DOHH2 (cell line): ENCODE results near the gene ABAT.

Experiments used
- H3F3A ChIP-seq: fragments of 200-600 bp; sonication (generic), shearing (Covaris generic); 2 replicates; pipeline ENCODE4 v1.6.0; 2016; ENCODE audit warnings: antibody characterized with exemption, mild to moderate bottlenecking; ENCODE audit not compliant: control insufficient read depth, insufficient read depth
- H3K27ac ChIP-seq: fragments of 200-600 bp; sonication (generic); 2 replicates; pipeline ENCODE4 v1.5.1; 2014; ENCODE audit warnings: low read depth, mild to moderate bottlenecking, low read length, moderate library complexity
- H3K27me3 ChIP-seq: fragments of 200-600 bp; sonication (generic); 2 replicates; pipeline ENCODE4 v1.6.1; 2014; ENCODE audit warnings: mild to moderate bottlenecking, low read length, mixed read lengths; ENCODE audit not compliant: control insufficient read depth
- H3K36me3 ChIP-seq: fragments of 200-600 bp; sonication (generic); 2 replicates; pipeline ENCODE4 v1.6.1; 2014; ENCODE audit warnings: mild to moderate bottlenecking, low read length, moderate library complexity, mixed read lengths; ENCODE audit not compliant: control insufficient read depth
- H3K4me1 ChIP-seq: fragments of 200-600 bp; sonication (generic); 2 replicates; pipeline ENCODE4 v1.6.1; 2014; ENCODE audit warnings: mild to moderate bottlenecking, low read length, mixed read lengths; ENCODE audit not compliant: control insufficient read depth
- H3K4me2 ChIP-seq: fragments of 200-600 bp; sonication (generic); 2 replicates; pipeline ENCODE4 v1.6.0; 2014; ENCODE audit warnings: mild to moderate bottlenecking, low read length, moderate library complexity
- H3K4me3 ChIP-seq: fragments of 200-600 bp; sonication (generic); 2 replicates; pipeline ENCODE4 v1.5.1; 2014; ENCODE audit warnings: mild to moderate bottlenecking, low read length, mixed read lengths
- H3K79me2 ChIP-seq: fragments of 200-600 bp; sonication (generic); 2 replicates; pipeline ENCODE4 v1.6.1; 2014; ENCODE audit warnings: mild to moderate bottlenecking, low read length, mixed read lengths; ENCODE audit not compliant: control insufficient read depth
- H3K9me2 ChIP-seq: fragments of 200-600 bp; sonication (generic); replicated peaks from 2 replicates; pipeline ENCODE4 v1.6.1; 2014; ENCODE audit warnings: mild to moderate bottlenecking, low read length, mixed read lengths; ENCODE audit not compliant: control insufficient read depth
- H3K9me3 ChIP-seq: fragments of 200-600 bp; sonication (generic); 2 replicates; pipeline ENCODE4 v1.6.1; 2014; ENCODE audit warnings: antibody characterized with exemption, low read length, mixed read lengths; ENCODE audit not compliant: control insufficient read depth, insufficient read depth
- H4K20me1 ChIP-seq: fragments of 200-600 bp; sonication (generic); 2 replicates; pipeline ENCODE4 v1.6.0; 2014; ENCODE audit warnings: low read depth, mild to moderate bottlenecking, antibody characterized with exemption, low read length, moderate library complexity; ENCODE audit not compliant: control insufficient read depth, insufficient read depth
- EZH2phosphoT487 ChIP-seq: fragments of 200-600 bp; sonication (generic); IDR thresholded peaks from 2 replicates; pipeline ENCODE4 v1.6.1; 2017; ENCODE audit warnings: borderline replicate concordance, mild to moderate bottlenecking, antibody characterized with exemption, low read length, moderate library complexity, mixed read lengths
- TF ChIP-seq, protein P1 (sequence below): fragments of 200-600 bp; sonication (generic); IDR thresholded peaks from one replicate; pipeline ENCODE4 v1.5.1; 2014; ENCODE audit warnings: antibody characterized with exemption, mild to moderate bottlenecking, low read depth, low read length; ENCODE audit not compliant: poor library complexity, severe bottlenecking

The ABAT gene

DNA sequence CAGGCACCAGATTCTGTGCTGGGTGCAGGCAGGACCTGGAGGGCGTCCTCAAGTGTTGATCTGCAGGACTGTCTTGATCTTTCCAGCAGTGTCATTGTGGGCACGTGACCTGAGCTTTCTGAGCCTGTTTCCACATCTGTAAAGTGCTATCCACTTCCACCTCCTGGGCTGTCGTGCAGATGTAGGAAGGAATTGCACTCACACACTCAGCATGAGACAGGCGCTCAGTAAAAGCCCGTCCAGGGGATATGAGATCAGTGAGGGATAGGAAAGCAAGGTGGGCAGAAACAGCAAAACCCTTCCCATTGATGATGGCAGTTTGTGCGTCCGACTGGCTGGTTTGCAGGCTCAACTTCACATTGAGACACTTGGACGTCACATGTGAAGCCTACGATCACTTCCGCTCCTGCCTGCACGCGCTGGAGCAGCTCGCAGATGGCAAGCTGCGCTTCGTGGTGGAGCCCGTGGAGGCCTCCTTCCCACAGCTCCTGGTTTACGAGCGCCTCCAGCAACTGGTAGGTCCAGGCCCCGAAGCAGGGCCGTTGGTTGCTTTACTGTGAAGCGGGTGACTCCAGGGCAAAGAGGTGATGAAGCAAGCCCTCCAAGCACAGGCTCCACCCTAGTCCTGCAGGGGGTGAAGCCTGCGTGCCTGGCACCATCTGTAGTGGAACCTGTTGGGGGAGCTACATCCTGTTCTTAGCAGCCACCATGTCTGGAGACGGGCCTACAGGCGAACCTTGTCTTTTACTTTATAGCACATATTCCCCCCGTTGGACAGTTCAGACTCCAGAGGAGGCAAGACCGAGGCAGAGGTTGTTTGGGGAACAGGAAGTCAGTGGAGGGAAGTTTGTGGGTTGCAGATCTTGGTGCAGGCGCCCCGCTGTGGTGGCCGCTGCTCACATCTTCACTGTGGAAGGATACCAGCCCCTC is 29.9 kb upstream of the ABAT start:
- Histone ChIP-seq H3K4me1 (no peaks in the 10 kb centered on the region), H3K27ac (no peak overlapping the region), H3K27me3 (no peaks in the 10 kb centered on the region), H3K9me3 (no peaks in the 10 kb centered on the region), H3K36me3 (peaks cover 61% of the 10 kb centered on the region), H3K79me2 (no peaks in the 10 kb centered on the region), H3K9me2 (no peaks in the 10 kb centered on the region), H4K20me1 (no peaks in the 10 kb centered on the region), H3K4me3 (no peak overlapping the region), H3F3A (no peaks in the 10 kb centered on the region), H3K4me2 (no peak overlapping the region)
- TF ChIP-seq, protein P1, sequence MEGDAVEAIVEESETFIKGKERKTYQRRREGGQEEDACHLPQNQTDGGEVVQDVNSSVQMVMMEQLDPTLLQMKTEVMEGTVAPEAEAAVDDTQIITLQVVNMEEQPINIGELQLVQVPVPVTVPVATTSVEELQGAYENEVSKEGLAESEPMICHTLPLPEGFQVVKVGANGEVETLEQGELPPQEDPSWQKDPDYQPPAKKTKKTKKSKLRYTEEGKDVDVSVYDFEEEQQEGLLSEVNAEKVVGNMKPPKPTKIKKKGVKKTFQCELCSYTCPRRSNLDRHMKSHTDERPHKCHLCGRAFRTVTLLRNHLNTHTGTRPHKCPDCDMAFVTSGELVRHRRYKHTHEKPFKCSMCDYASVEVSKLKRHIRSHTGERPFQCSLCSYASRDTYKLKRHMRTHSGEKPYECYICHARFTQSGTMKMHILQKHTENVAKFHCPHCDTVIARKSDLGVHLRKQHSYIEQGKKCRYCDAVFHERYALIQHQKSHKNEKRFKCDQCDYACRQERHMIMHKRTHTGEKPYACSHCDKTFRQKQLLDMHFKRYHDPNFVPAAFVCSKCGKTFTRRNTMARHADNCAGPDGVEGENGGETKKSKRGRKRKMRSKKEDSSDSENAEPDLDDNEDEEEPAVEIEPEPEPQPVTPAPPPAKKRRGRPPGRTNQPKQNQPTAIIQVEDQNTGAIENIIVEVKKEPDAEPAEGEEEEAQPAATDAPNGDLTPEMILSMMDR: no peak
- TF ChIP-seq EZH2phosphoT487: no peak

GRCh38 chr16:8645141-8645521 is 29.3 kb upstream of the ABAT start:
- H3K36me3 ChIP-seq: peaks cover 59% of the 10 kb centered on the region
- H3K9me3 ChIP-seq: no peaks in the 10 kb centered on the region
- TF ChIP-seq, protein P1: no peak
- no peak for TF ChIP-seq EZH2phosphoT487
- H3K27me3 ChIP-seq: no peaks in the 10 kb centered on the region
- H3K4me3 ChIP-seq: no peak overlapping the region
- no peaks in the 10 kb centered on the region for H3K9me2 ChIP-seq
- no peaks in the 10 kb centered on the region for H4K20me1 ChIP-seq
- no peaks in the 10 kb centered on the region for H3K4me1 ChIP-seq
- H3K79me2 ChIP-seq: no peaks in the 10 kb centered on the region
- no peaks in the 10 kb centered on the region for H3F3A ChIP-seq
- H3K27ac ChIP-seq: no peak overlapping the region
- no peak overlapping the region for H3K4me2 ChIP-seq

GRCh38 chr16:8645831-8646230 is 28.6 kb upstream of the ABAT start:
- peaks cover 59% of the 10 kb centered on the region for H3K36me3 ChIP-seq

More at GRCh38 chr16:8645831-8646230, 28.6 kb upstream of the ABAT start:
- Histone ChIP-seq H3K4me2 (no peak overlapping the region), H3F3A (no peaks in the 10 kb centered on the region), H3K9me3 (no peaks in the 10 kb centered on the region), H3K9me2 (no peaks in the 10 kb centered on the region), H3K4me3 (no peak overlapping the region), H4K20me1 (no peaks in the 10 kb centered on the region), H3K27ac (no peak overlapping the region), H3K4me1 (no peaks in the 10 kb centered on the region), H3K27me3 (no peaks in the 10 kb centered on the region), H3K79me2 (no peaks in the 10 kb centered on the region)
- TF ChIP-seq EZH2phosphoT487: no peak
- TF ChIP-seq, protein P1: no peak
